SKM-1 (cell line): ENCODE measurements around the gene CCDC85C.

Experiments
- DNase-seq: peaks from one replicate; lab custom pipeline; 2025; ENCODE audit not compliant: unreplicated experiment; lab: John Stamatoyannopoulos, UW

CCDC85C gene

DNA sequence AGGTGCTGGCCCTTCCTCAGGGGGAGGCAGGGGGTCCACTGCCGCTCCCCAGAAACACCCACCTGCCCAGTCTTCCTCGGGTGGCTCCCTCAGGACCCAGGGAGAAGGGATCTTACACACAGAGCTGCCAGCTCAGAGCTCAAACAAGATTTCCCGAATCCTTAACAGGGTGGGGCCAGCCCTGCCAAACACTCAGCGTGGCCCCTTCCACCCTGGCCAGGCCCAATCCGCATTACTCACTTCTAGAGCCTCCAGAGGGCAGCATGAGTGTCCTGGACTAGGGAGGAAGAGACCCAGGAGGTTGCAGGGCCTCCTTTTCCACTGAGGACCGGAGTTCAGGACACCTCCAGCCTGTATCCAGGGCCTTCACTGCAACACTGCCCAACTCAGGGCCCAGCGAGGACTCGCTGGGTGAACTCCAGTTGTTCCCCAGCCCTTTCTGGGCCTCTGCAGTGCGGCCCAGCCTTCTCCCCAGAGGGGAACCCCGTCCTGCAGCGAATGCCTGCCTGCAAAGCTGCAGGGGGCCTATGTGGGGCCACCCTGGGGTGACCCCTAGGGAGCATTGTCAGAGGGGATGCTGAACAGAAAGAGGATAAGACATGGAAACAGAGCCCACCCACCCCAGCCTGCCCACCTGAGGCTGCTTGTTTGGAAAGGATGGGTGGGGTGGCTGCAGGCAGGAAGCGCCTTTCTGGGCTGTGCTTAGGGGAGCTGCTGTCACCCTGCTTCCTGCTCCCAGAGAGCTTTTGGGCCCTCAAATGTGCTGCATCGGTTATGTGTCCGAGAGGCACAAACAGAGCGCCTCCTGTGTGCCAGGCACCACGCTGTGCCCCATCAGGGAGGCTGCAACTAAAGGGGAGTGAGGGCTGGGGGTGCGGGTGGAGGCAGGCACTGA, 79.0 kb downstream of the CCDC85C start:
- no peak for DNase-seq

DNA sequence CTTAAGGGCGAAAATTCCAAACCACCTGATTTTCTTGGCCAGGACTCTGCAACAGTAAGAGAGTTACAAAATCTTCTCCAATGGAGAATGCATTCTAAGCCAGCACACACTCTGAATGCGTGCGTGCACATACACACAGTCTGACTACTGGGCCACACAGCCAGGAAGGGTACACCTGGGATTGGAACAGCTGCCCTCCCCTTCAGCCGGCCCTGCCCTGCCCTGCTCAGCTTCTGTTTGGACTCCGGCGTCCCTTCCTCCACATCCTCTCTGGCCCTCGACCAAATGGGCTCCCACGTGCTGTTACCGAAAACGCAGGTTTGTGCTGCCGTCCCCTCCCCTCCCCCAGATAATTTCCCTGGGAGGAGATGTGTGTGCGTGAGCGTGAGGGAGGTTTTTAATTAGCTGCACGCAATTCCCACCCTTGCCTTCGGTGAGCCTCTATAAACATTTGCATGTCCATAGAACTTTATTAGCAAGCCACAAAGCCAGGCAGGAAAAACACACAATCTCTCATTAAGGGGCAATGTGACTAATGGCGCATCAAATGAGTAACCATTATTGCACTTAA, 79.8 kb downstream of the CCDC85C start:
- DNase-seq, result no peak

DNA sequence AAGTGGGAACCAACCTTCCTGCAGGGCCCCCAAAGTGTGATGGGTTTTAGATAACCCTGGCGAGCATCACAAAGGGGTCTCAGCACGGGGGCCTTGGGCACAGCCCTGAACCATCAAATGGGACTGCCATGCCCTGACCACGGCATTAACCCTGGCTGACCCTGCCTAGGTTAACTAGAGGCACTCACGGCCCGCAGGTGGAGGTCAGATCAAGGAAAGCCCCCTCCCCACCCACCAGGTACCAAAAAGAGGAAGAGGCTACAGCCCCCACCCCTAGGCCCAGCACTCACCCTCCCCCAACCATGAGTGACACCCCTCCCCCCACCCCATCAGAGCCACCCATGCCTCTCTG, 80.3 kb downstream of the CCDC85C start:
- DNase-seq, result no peak

DNA sequence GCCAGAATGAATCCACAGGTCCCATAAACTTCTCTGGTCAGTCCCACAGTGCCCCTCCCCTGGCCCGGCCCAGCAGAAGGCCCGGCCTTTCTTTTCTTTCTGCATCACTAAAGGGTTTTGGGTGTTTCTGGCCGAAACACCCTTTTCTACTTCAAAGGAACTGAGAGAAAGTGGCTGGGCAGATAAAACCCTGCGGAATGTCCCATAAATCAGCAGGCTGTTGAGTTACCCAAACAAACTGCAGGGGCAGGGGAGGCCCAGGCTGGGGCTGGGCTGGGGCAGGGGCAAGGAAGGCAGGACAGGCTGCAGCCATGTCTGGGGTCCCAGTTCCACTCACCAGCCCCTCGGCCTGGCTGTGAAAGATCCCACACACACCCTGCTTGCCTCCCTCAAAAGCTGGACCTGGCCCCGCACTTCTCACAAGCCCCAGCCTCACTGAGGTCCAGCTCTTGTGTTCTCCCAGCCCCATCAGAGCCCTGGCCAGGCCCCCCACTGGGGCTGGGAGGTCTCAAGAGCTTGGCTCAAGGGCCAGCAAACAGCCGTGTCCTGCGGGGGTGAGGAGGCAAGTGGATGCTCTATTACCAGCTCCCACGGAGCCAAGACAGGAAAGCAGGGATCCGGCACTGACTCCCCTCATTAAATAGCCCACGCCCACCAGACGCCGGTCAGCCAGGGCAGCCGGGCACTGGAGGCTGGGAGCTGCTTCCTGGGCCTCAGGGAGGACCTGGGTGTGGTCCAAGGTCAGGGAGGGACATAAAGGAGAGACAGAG, 80.9 kb downstream of the CCDC85C start:
- no peak for DNase-seq

- DNase-seq, result no peak
These were observed 81.5 kb downstream of the CCDC85C start for GRCh38 chr14:99522457-99522891.

GRCh38 chr14:99522025-99522401, 82.0 kb downstream of the CCDC85C start:
- no peak for DNase-seq

DNA sequence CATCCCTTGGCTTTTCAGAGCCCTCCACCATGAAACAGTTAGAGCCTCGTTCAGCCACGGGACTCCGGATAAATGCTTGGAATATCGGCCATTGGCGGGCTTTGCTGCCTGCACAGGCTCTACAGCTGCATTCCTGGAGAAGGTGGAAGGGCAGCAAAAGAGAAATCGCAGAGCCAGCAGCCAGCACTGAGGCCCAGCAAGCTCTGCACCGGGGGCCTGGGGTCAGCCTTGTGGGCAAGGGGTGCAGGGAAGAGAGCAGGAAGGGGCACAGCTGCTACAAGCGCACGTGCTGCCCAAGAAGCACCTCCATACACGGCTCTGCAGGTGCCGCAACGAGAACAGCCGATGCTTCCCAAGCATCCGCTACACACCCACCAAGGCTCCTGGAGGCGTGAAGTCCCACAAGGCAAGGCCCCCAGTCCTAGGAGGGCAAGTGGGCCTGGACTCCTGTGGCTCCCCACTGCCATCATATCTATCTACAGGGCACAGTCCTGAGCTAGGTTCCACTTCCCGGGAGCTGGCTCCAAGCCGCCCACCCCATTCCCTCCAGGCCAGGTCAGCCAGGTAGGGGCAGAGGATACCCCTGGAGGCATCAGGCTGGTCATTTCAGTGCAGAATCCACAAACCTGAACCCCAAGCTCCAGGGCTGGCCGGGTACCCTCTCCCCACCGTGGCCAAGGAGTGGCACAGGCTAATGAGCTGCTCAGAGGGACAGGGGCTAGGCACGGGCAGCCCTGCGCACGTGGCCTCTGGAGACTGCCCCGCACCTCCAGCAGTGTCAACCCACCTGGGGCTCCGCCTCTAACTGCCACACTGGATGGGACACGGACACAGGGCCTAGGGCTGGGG, 82.6 kb downstream of the CCDC85C start:
- no peak for DNase-seq

GRCh38 chr14:99520571-99521081, 83.4 kb downstream of the CCDC85C start:
- no peak for DNase-seq

- DNase-seq, result no peak
These were observed 84.0 kb downstream of the CCDC85C start for GRCh38 chr14:99519931-99520421.

DNA sequence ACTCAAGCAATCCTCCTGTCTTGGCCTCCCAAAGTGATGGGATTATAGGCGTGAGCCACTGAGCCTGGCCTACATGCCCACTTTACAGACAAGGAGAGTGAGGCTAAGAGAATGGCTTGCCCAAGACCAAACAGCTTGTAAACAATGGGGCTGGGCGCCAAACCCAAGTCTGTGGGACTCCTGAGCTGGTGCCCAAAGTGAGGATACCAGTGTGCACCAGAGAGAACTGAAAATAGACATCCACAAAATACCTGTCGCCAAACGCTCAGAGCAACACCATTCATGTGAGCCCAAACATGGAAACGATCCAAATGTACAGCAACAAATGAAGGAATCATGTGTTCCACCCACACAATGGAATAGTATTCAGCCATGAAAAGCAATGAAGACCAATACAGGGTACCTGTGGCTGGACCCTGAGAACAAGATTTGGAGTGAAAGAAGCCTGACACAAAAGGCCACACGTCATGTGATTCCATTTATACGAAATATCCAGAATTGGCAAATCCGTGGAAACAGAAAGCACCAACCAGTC, 84.6 kb downstream of the CCDC85C start:
- no peak for DNase-seq

GRCh38 chr14:99518441-99519346, 85.3 kb downstream of the CCDC85C start:
- DNase-seq, result no peak

- no peak for DNase-seq
These were observed 86.2 kb downstream of the CCDC85C start for GRCh38 chr14:99517643-99518381.

- no peak for DNase-seq
These were observed 87.0 kb downstream of the CCDC85C start for GRCh38 chr14:99516871-99517642.

DNA sequence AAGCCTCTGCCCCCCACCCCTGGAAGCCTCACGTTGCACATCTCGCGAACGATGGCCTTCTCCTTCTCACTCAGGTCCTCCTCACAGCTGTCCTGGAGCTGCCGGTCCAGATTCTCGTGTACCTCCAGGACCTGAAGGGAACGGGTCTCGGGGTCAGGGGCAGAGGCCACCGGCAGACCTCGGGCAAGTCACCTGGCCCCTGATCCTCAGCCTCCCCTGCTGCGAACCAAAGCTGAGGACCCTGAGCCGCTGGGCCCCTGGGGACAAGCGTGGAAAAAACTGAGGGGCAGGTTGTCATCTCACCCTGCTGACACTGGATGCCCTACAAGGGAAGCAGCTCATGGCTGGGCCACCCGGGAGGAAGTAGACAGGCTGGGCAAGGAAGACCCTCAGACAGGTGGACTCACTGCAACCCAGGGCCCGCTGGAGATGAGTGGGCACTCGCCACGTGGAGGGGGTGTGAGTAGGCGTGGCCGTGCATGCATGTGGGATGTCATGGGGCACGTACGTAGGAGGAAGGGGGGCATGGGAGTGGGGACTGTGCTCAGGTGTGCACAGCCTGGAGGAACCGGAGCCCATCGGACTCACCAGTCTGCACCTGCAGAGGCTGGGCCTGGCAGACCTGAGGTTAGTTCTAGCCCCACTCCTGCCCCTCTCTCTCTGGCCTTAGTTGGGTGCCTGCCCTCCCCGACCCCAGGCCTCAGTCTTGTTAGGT, 87.7 kb downstream of the CCDC85C start:
- no peak for DNase-seq

GRCh38 chr14:99515301-99516155, 88.5 kb downstream of the CCDC85C start:
- DNase-seq, result no peak

GRCh38 chr14:99514552-99515300, 89.3 kb downstream of the CCDC85C start:
- no peak for DNase-seq
